IPS DF 19.7 (cell line): ENCODE results near the gene RPP30.

Experiments used
- DNase-seq: peaks from one replicate; pipeline ENCODE4 v3.0.0-alpha.2; 2013; ENCODE audit warnings: low read depth, low spot score

The RPP30 gene

GRCh38 chr10:90944749-90945148 lies 73.0 kb downstream of the RPP30 start:
- DNase-seq = no peak

DNA sequence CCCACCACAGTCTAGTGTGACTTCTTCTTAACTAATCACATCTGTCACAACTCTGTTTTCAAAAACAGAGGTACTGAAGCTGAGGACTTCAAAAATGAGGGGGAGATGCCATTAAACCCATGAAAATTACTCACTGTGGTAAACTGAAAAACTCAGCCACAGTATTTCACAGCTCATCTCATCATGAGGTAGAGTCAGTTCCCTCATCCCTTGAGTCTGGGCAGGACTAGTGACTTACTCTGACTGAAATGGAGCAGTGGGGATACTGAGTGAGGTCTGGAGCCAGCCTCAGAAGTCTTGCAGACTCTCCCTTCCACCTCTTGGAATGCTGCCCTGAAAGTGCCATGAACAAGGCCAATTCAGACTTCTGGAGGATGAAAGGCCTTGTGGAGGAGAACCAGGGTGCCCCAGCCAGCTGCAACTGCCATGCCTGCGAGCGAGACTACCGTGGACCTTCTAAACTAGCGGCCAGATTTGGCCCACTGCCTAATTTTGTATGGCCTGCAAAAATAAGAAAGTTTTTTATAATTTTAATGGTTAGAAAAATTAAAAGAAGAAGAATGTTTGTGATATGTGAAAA lies 73.8 kb downstream of the RPP30 start:
- DNase-seq = no peak

DNA sequence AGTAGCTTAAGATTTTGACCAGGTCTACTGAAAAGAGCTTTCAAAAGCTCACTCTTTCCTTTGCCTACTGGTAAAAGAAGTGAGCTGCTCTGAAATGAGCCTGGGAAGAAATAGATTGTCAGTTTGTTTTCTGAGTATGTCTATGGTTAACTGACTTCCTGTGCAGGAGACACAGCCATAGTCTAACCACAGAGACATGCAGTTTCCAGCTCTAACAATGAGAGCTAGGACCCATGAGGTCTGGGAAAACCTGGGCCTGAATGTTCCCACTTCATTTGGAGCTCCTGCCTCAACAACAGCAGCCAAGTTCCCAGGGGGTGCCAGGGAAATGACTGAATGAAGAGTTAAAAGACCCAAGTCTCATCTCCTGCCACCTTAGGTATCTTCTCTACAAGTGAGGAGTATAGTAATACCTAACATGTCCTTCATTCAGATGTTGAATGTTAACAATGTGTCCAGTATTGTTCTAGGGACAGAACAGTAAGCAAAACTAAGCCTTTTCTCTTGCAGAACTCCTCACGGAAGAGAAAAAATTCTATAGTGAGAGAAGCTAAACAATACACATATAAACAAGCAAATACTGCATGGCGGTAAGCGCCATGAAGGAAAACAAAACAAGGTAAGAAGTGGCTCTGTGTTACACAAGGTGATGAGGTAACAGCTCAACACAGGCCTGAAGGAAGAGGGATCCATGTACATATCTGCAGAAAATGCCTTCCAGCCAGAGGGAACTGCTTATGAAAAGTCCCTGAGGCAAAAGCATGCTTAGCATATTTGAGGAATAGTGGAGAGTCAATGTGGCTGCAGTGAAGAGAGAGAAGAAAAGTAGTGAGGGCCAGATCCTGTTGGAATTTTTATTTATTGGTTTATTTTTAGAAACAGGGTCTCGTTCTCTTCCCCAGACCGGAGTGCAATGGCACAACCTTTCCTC lies 75.5 kb downstream of the RPP30 start:
- no peak for DNase-seq
